ENCODE results near the gene ARHGEF25.

Gene ARHGEF25

DNA sequence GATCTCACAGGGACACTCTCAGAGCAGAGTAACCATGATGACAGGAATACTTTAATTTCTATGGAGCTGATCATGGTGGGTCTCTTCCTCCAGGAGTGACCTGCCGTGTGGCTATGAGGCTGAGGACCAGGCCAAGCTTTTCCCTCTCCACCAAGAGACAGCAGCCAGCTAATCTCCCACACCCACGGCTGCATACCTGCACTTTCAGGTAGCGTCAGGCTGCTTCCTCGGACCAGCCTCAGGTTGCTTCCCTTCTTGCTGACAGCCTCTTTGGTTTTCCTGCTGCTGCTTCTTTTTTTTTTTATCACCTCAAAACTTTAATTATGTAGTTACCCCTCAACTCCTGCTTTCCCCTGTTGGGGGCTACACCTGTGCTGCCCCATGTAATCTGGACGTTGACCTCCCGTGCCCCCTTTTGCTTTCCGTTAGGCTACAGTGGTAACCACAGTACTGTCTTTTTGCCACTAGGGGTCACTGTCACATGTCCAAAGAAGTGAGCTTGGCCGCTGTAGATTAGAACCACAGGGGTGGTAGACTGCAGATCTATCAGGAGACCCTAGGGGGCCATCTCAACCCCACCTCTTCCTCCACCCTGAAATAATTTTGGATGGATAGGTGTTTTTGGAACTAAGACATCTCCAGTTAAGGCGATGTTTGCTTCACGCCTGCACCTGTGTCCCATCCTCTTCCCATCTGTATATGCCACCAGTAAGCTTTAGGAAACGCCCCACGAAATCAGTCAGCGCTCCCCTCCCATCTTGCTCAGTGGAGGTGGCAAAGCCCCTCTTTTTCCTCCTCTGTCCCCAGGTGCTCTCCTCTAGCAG lies 28.0 kb upstream of the ARHGEF25 start:
- Histone ChIP-seq H3K4me3 (ENCODE audit: insufficient read depth, low read length, poor library complexity, severe bottlenecking) (no peak overlapping the region), H2AFZ (ENCODE audit: low read depth, low read length, severe bottlenecking) (no peak overlapping the region), H3F3A (ENCODE audit: insufficient read depth) (no peaks in the 10 kb centered on the region)

DNA sequence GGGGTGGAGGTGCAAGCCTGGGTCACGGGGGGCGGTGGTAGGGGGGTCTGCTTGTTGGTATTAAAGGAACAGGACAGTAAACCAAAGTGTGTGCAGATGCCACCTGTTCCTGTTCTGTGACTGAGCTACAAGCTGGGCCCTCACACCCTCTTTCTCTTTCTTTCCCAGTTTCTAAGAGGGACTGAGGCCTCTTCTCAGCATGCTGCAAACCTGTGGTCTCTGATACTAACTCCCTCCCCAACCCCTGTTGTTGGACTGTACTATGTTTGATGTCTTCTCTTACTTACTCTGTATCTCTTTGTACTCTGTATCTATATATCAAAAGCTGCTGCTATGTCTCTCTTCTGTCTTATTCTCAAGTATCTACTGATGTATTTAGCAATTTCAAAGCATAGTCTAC lies 27.2 kb upstream of the ARHGEF25 start:
- TF ChIP-seq EZH2phosphoT487 (conservative IDR thresholded peaks at IDR 0.05; ENCODE audit: low read length): no peak
- TF ChIP-seq, protein P1, sequence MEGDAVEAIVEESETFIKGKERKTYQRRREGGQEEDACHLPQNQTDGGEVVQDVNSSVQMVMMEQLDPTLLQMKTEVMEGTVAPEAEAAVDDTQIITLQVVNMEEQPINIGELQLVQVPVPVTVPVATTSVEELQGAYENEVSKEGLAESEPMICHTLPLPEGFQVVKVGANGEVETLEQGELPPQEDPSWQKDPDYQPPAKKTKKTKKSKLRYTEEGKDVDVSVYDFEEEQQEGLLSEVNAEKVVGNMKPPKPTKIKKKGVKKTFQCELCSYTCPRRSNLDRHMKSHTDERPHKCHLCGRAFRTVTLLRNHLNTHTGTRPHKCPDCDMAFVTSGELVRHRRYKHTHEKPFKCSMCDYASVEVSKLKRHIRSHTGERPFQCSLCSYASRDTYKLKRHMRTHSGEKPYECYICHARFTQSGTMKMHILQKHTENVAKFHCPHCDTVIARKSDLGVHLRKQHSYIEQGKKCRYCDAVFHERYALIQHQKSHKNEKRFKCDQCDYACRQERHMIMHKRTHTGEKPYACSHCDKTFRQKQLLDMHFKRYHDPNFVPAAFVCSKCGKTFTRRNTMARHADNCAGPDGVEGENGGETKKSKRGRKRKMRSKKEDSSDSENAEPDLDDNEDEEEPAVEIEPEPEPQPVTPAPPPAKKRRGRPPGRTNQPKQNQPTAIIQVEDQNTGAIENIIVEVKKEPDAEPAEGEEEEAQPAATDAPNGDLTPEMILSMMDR (IDR thresholded peaks at IDR 0.05; ENCODE audit: insufficient read depth, low read length, poor library complexity, severe bottlenecking): no peak
- H3K9ac ChIP-seq (ENCODE audit: low read length): no peak overlapping the region
- no peaks in the 10 kb centered on the region for H4K20me1 ChIP-seq (ENCODE audit: low read depth, low read length)
- no peaks in the 10 kb centered on the region for H3K9me3 ChIP-seq (ENCODE audit: insufficient read depth, low read length)
- no peaks in the 10 kb centered on the region for H3K36me3 ChIP-seq (ENCODE audit: low read length)
- H3F3A ChIP-seq (ENCODE audit: insufficient read depth): no peaks in the 10 kb centered on the region
- no peaks in the 10 kb centered on the region for H3K79me2 ChIP-seq (ENCODE audit: insufficient read depth, low read length)
- no peak overlapping the region for H2AFZ ChIP-seq (ENCODE audit: low read depth, low read length, severe bottlenecking)
- no peak overlapping the region for H3K27ac ChIP-seq (ENCODE audit: low read depth, low read length)
- H3K27me3 ChIP-seq (ENCODE audit: low read length): no peaks in the 10 kb centered on the region
- H3K4me3 ChIP-seq (ENCODE audit: insufficient read depth, low read length, poor library complexity, severe bottlenecking): no peak overlapping the region
- H3K9me2 ChIP-seq (replicated peaks; ENCODE audit: insufficient read depth, low read length): no peaks in the 10 kb centered on the region
- H3K4me2 ChIP-seq (ENCODE audit: low read depth, low read length, poor library complexity, severe bottlenecking): no peak overlapping the region

More for the DNA sequence above, 28.0 kb upstream of the ARHGEF25 start:
- Histone ChIP-seq H3K4me2 (ENCODE audit: low read depth, low read length, poor library complexity, severe bottlenecking) (no peak overlapping the region), H4K20me1 (ENCODE audit: low read depth, low read length) (no peaks in the 10 kb centered on the region), H3K9me3 (ENCODE audit: insufficient read depth, low read length) (no peaks in the 10 kb centered on the region), H3K9ac (ENCODE audit: low read length) (no peak overlapping the region), H3K9me2 (replicated peaks; ENCODE audit: insufficient read depth, low read length) (no peaks in the 10 kb centered on the region), H3K36me3 (ENCODE audit: low read length) (no peaks in the 10 kb centered on the region), H3K79me2 (ENCODE audit: insufficient read depth, low read length) (no peaks in the 10 kb centered on the region), H3K27me3 (ENCODE audit: low read length) (no peaks in the 10 kb centered on the region), H3K27ac (ENCODE audit: low read depth, low read length) (no peak overlapping the region)
- no peak for TF ChIP-seq EZH2phosphoT487 (conservative IDR thresholded peaks at IDR 0.05; ENCODE audit: low read length)
- TF ChIP-seq, protein P1 (IDR thresholded peaks at IDR 0.05; ENCODE audit: insufficient read depth, low read length, poor library complexity, severe bottlenecking): peak; percentile 98

DNA sequence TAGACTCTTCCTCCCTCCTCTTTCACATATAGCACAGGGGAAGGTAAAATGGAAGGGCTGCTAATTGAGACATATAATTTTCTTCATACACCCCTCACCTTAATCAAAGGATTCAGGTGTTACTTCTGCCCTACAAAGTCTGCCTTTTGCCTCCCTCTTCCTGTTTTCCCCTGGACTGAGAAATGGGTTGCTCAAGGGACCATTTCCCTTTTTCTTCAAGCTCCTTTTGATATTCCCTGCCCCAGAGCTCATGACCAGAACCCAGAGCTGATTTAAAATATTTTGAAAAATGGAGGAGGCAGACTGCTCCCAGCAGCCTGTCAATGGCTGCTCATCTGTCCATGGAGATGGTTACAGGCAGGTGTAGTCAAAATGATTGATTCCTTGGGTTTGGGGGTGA lies 26.5 kb upstream of the ARHGEF25 start:
- Histone ChIP-seq H3K9me2 (replicated peaks; ENCODE audit: insufficient read depth, low read length) (no peaks in the 10 kb centered on the region), H3K9me3 (ENCODE audit: insufficient read depth, low read length) (no peaks in the 10 kb centered on the region), H3K36me3 (ENCODE audit: low read length) (no peaks in the 10 kb centered on the region), H4K20me1 (ENCODE audit: low read depth, low read length) (no peaks in the 10 kb centered on the region), H3K27me3 (ENCODE audit: low read length) (no peaks in the 10 kb centered on the region), H3K79me2 (ENCODE audit: insufficient read depth, low read length) (no peaks in the 10 kb centered on the region), H2AFZ (ENCODE audit: low read depth, low read length, severe bottlenecking) (no peak overlapping the region), H3K9ac (ENCODE audit: low read length) (no peak overlapping the region), H3K27ac (ENCODE audit: low read depth, low read length) (no peak overlapping the region), H3F3A (ENCODE audit: insufficient read depth) (no peaks in the 10 kb centered on the region), H3K4me2 (ENCODE audit: low read depth, low read length, poor library complexity, severe bottlenecking) (no peak overlapping the region), H3K4me3 (ENCODE audit: insufficient read depth, low read length, poor library complexity, severe bottlenecking) (no peak overlapping the region)
- no peak for TF ChIP-seq EZH2phosphoT487 (conservative IDR thresholded peaks at IDR 0.05; ENCODE audit: low read length)
- TF ChIP-seq, protein P1 (IDR thresholded peaks at IDR 0.05; ENCODE audit: insufficient read depth, low read length, poor library complexity, severe bottlenecking): no peak
